HG02763 (cell line): ENCODE measurements around the gene CDH23.

ENCODE experiments used
- ATAC-seq: cut with Tn5 transposase; IDR thresholded peaks from one replicate; pipeline ENCODE4 v1.9.1; 2021; ENCODE audit warnings: mild to moderate bottlenecking, moderate library complexity; ENCODE audit not compliant: unreplicated experiment

Gene CDH23

GRCh38 chr10:71727738-71728737 is 331.3 kb downstream of the CDH23 start:
- peak; percentile 67 for ATAC-seq

GRCh38 chr10:71729161-71729636 is 332.5 kb downstream of the CDH23 start:
- ATAC-seq, result no peak

GRCh38 chr10:71731791-71732190 is 335.1 kb downstream of the CDH23 start:
- no peak for ATAC-seq

GRCh38 chr10:71734797-71735196 is 338.1 kb downstream of the CDH23 start:
- ATAC-seq, result no peak

GRCh38 chr10:71735709-71736569 is 339.2 kb downstream of the CDH23 start:
- no peak for ATAC-seq

- ATAC-seq, result no peak
These were observed 339.8 kb downstream of the CDH23 start for GRCh38 chr10:71736570-71736952.

GRCh38 chr10:71737001-71737833 is 340.5 kb downstream of the CDH23 start:
- no peak for ATAC-seq

GRCh38 chr10:71737834-71738197 is 341.1 kb downstream of the CDH23 start:
- ATAC-seq, result no peak

GRCh38 chr10:71739358-71739900 is 342.7 kb downstream of the CDH23 start:
- ATAC-seq, result no peak

GRCh38 chr10:71740069-71740653 is 343.4 kb downstream of the CDH23 start:
- no peak for ATAC-seq

GRCh38 chr10:71741029-71741428 is 344.3 kb downstream of the CDH23 start:
- ATAC-seq, result no peak

- ATAC-seq, result no peak
These were observed 345.0 kb downstream of the CDH23 start for GRCh38 chr10:71741671-71742070.

GRCh38 chr10:71742301-71743088 is 345.8 kb downstream of the CDH23 start:
- ATAC-seq, result no peak

- no peak for ATAC-seq
These were observed 346.5 kb downstream of the CDH23 start for GRCh38 chr10:71743089-71743838.

GRCh38 chr10:71743866-71744265 is 347.1 kb downstream of the CDH23 start:
- no peak for ATAC-seq

- no peak for ATAC-seq
These were observed 348.4 kb downstream of the CDH23 start for GRCh38 chr10:71744897-71745663.

GRCh38 chr10:71745664-71746250 is 349.0 kb downstream of the CDH23 start:
- ATAC-seq, result no peak
